GM21515 (cell line): Measurements from ENCODE around the gene INPP5A.

ENCODE experiments used
- ATAC-seq: cut with Tn5 transposase; IDR thresholded peaks from one replicate; pipeline ENCODE4 v1.9.1; 2021; ENCODE audit not compliant: unreplicated experiment

The INPP5A gene

GRCh38 chr10:132713421-132714095 lies 176.0 kb downstream of the INPP5A start:
- no peak for ATAC-seq

- no peak for ATAC-seq
Measured at GRCh38 chr10:132714096-132714985, 176.8 kb downstream of the INPP5A start.

GRCh38 chr10:132714986-132715775 lies 177.6 kb downstream of the INPP5A start:
- no peak for ATAC-seq

- no peak for ATAC-seq
Measured at GRCh38 chr10:132715776-132716680, 178.4 kb downstream of the INPP5A start.

- ATAC-seq: no peak
Measured at GRCh38 chr10:132716691-132717490, 179.3 kb downstream of the INPP5A start.

- no peak for ATAC-seq
Measured at GRCh38 chr10:132721725-132722124, 184.1 kb downstream of the INPP5A start.

GRCh38 chr10:132722394-132723329 lies 185.1 kb downstream of the INPP5A start:
- no peak for ATAC-seq

- ATAC-seq: no peak
Measured at GRCh38 chr10:132723330-132723970, 185.9 kb downstream of the INPP5A start.

- no peak for ATAC-seq
Measured at GRCh38 chr10:132724446-132724845, 186.9 kb downstream of the INPP5A start.

GRCh38 chr10:132725202-132725601 lies 187.6 kb downstream of the INPP5A start:
- ATAC-seq: no peak

GRCh38 chr10:132726194-132726593 lies 188.6 kb downstream of the INPP5A start:
- ATAC-seq: no peak

GRCh38 chr10:132726951-132727350 lies 189.4 kb downstream of the INPP5A start:
- no peak for ATAC-seq

- ATAC-seq: no peak
Measured at GRCh38 chr10:132727411-132727810, 189.8 kb downstream of the INPP5A start.

- ATAC-seq: no peak
Measured at GRCh38 chr10:132728321-132728720, 190.7 kb downstream of the INPP5A start.

- no peak for ATAC-seq
Measured at GRCh38 chr10:132728741-132729140, 191.2 kb downstream of the INPP5A start.

- no peak for ATAC-seq
Measured at GRCh38 chr10:132729810-132730572, 192.4 kb downstream of the INPP5A start.

GRCh38 chr10:132730573-132730953 lies 193.0 kb downstream of the INPP5A start:
- ATAC-seq: no peak
